Chondrocyte (in vitro differentiated cells): ENCODE data around the gene ZNF438. TPM values are rescaled to one million over a fixed set of nuclear protein-coding genes. Genes with fewer than 3 reads are reported as not detected.

ENCODE experiments used
- DNase-seq: peaks from one replicate; pipeline ENCODE4 v3.0.0; 2021; ENCODE audit warnings: mixed read lengths, low spot score
- H3K27ac Mint-ChIP-seq: one replicate; pipeline ENCODE4 v1.8.0; 2021; ENCODE audit warnings: mild to moderate bottlenecking, moderate library complexity, mixed read lengths; ENCODE audit not compliant: unreplicated experiment
- H3K27me3 Mint-ChIP-seq: 2 replicates; pipeline ENCODE4 v1.8.0; 2021; ENCODE audit warnings: low read depth, mixed read lengths
- H3K36me3 Mint-ChIP-seq: 2 replicates; pipeline ENCODE4 v1.8.0; 2021; ENCODE audit warnings: low read depth, mixed read lengths
- H3K4me1 Mint-ChIP-seq: 2 replicates; pipeline ENCODE4 v1.8.0; 2021; ENCODE audit warnings: low read depth, mild to moderate bottlenecking, mixed read lengths
- H3K4me3 Mint-ChIP-seq: one replicate; pipeline ENCODE4 v1.8.0; 2021; ENCODE audit warnings: mild to moderate bottlenecking, moderate library complexity, mixed read lengths; ENCODE audit not compliant: unreplicated experiment
- H3K9me3 Mint-ChIP-seq: 2 replicates; pipeline ENCODE4 v1.8.0; 2021; ENCODE audit warnings: low read depth, mixed read lengths
- CTCF ChIP-seq: fragments of 200-600 bp; sonication (generic); IDR thresholded peaks from 2 replicates; pipeline ENCODE4 v1.5.0; 2021; ENCODE audit warnings: antibody characterized with exemption, mild to moderate bottlenecking, moderate library complexity
- total RNA-seq: library from RNA; stranded (reverse); gene quantifications from 3 replicates; pipeline ENCODE4 v1.2.1, GENCODE V29; 2021

ZNF438 gene
- total RNA-seq, 1 donor from 2014 or later, result 4.9 TPM

DNA sequence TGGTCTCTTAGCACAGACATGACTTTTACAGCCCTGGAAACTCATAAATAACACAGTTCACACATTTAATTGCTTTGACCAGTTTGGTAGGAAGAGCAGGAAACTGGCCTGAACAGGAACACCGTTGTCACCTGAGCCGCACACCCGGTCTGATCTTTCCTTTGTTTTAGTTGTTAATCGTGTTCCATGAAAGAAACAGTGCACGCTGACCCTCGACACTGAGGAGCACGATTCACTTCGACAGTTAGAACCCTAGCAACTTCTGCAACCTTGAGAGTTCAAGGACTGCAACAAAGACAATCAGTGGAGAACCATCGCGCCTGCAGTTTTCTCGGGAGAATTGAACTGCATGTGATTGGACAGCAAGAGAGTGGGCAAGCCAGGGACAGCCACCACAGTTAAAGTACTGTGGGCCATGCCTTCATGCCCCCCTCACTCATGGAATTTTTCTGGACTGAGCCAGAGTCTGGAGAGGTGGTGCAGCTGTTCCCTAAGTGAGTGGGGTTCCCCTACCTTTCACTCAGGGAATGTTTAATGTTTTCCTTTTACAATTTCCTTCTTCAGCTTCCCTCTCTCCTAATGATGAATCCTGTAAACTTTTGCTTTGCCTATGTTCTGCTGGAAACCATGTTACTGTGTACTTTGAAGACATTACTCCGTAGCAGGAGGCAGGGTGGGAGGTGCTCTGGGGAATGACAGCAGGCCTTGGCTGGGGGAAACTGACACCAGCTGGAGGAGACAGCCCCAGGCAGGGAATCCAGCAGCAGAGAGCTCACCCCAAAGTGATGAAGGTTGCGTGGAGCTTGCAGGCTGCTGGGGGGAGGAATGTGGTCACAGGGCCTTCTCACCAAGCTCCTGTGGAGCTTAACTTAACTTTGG lies 198.7 kb downstream of the ZNF438 start:
- H3K27ac Mint-ChIP-seq, result no peak overlapping the region
- peaks cover 4% of the 10 kb centered on the region for H3K9me3 Mint-ChIP-seq
- H3K27me3 Mint-ChIP-seq, result no peaks in the 10 kb centered on the region
- no peak for TF ChIP-seq CTCF
- H3K4me1 Mint-ChIP-seq, result no peaks in the 10 kb centered on the region
- H3K4me3 Mint-ChIP-seq, result no peak overlapping the region
- peaks cover 3% of the 10 kb centered on the region for H3K36me3 Mint-ChIP-seq
- no peak for DNase-seq

GRCh38 chr10:30832001-30832748 lies 199.5 kb downstream of the ZNF438 start:
- H3K9me3 Mint-ChIP-seq, result no peaks in the 10 kb centered on the region

DNA sequence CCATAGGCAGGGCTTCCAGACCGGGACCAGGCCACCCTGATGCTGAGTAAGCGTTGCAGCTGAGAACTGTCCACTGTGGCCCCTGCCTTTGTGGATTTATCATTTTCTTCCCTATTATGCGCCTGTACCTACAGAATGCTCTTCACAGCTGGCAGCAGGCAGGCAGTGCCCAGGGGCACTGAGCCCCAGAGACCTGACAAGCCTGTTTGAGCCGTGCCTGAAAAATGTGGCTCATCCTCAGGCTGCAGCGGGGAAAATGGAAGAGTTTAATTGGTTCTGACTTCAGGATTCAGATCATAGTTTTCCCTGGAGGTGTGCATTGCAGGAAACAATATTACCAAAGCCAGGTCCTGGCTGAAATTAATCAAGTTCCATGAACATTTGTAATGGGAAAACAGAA lies 200.2 kb downstream of the ZNF438 start:
- H3K9me3 Mint-ChIP-seq, result no peaks in the 10 kb centered on the region

More at GRCh38 chr10:30832001-30832748, 199.5 kb downstream of the ZNF438 start:
- Mint-ChIP-seq H3K36me3 (peaks cover 3% of the 10 kb centered on the region), H3K27ac (no peak overlapping the region), H3K4me3 (no peak overlapping the region), H3K27me3 (no peaks in the 10 kb centered on the region), H3K4me1 (no peaks in the 10 kb centered on the region)
- no peak for DNase-seq
- no peak for TF ChIP-seq CTCF

DNA sequence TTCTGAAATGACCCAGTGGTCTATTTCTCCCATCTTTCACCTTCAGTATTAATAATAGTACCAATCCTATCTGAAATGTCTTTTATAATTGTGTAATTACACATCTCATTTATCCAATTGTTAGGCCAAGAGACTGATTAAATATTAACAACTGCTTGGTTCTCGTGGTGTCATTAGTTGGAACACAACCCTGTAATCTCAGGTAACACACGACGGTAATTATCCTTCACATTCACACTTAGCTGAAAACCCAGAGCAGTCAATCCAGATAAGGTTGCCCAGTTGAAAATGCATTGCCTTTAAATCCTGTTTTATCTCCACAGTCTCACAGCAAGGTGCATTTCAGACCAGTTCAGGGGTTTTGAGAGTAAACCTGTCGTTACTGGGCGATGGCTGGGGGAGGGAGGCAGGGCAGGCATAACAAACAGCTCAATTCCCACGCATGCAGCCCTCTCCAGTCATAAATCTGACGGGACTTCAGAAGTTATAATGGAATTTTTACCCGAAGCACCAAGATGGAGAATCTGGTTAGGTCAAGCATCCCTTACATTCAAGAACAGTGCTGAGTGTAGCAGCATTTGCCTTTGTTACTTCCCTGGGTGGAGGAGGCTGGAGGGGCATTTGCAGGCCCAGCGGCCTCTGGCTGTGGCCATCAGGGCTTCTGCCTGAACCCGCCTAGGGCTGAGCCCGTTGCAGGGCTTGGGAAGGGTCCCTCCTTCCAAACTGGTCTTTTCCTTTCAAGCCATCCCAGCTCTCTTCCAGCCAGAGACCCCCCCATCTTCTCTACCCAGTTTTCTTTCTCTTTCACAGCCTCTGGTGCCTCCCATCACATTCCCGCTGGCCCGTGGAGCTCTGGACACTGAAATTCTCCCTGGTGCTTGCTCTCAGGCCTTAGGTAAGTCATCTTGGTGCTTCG lies 201.1 kb downstream of the ZNF438 start:
- H3K4me1 Mint-ChIP-seq, result no peaks in the 10 kb centered on the region
- peaks cover 2% of the 10 kb centered on the region for H3K36me3 Mint-ChIP-seq
- H3K27me3 Mint-ChIP-seq, result no peaks in the 10 kb centered on the region
- no peak for TF ChIP-seq CTCF
- no peaks in the 10 kb centered on the region for H3K9me3 Mint-ChIP-seq
- no peak overlapping the region for H3K4me3 Mint-ChIP-seq
- no peak overlapping the region for H3K27ac Mint-ChIP-seq
- DNase-seq, result no peak

More for the DNA sequence above, 200.2 kb downstream of the ZNF438 start:
- no peak overlapping the region for H3K4me3 Mint-ChIP-seq
- H3K27me3 Mint-ChIP-seq, result no peaks in the 10 kb centered on the region
- no peak for TF ChIP-seq CTCF
- no peak for DNase-seq
- H3K27ac Mint-ChIP-seq, result no peak overlapping the region
- peaks cover 3% of the 10 kb centered on the region for H3K36me3 Mint-ChIP-seq
- no peaks in the 10 kb centered on the region for H3K4me1 Mint-ChIP-seq
